SH-SY5Y (cell line): Measurements from ENCODE around the gene KIF3B.

ENCODE experiments used
- GATA2 ChIP-seq: IDR thresholded peaks from 2 replicates; pipeline ENCODE4 v1.6.1; 2011; ENCODE audit warnings: mild to moderate bottlenecking, low read depth, low read length
- GATA3 ChIP-seq: IDR thresholded peaks from 2 replicates; pipeline ENCODE4 v1.6.1; 2011; ENCODE audit warnings: low read depth, mild to moderate bottlenecking, low read length, moderate library complexity

DNA sequence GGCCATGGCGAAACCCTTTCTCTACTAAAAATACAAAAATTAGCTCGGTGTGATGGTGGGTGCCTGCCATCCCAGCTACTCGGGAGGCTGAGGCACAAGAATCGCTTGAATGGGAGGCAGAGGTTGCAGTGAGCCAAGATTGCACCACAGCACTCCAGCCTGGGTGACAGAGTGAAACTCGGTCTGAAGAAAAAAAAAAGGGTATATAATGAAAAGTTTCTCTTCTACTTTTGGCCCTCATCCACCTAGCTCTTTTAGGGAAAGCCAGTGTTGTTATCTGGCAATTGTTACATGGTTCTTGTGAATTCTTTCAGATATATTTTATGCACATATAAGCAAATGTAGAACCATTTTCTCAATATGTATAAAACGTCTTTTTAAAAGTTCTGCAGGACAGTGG is 19.0 kb downstream of the KIF3B start:
- TF ChIP-seq GATA3 (no peak), GATA2 (no peak)
